ENCODE data around the gene PEAR1. TPM values are rescaled to one million over a fixed set of nuclear protein-coding genes. Genes with fewer than 3 reads are reported as not detected.

The PEAR1 gene
- total RNA-seq, 2 donors from 2014 or later, result 31.0 to 34.9 TPM

DNA sequence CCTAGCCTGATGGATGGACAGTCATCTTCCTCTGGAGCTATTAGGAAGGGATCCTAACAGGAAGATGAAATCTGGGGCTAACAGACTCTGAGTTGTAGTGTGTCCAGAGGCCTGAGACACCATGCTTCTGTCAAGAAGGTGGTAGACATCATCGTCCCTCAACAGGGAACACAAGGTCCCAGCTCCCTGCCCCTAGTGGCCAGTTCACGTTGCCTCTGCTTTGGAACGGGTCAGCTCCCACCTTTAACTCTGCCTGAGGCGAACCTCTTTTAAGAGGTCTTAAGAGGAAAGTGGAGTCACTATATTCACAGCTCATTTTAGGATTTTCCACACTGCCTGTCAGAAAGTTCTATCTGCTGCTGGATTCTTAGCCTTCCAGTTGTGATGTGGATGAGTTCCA, 55.2 kb downstream of the PEAR1 start:
- ATAC-seq (ENCODE audit: insufficient number of reproducible peaks, low FRiP score, low read depth) (no peak), DNase-seq (ENCODE audit: low spot score) (no peak)
- Histone ChIP-seq H3K27me3 (replicated peaks; ENCODE audit: insufficient read depth) (no peaks in the 10 kb centered on the region), H3K9me3 (no peaks in the 10 kb centered on the region), H3K4me1 (ENCODE audit: control insufficient read depth in 1 of 2, low read depth in 2 of 2) (no peaks in the 10 kb centered on the region), H3K36me3 (peaks cover 85% of the 10 kb centered on the region), H3K4me3 (no peak overlapping the region), H3K27ac (no peak overlapping the region)
- TF ChIP-seq, protein P1, sequence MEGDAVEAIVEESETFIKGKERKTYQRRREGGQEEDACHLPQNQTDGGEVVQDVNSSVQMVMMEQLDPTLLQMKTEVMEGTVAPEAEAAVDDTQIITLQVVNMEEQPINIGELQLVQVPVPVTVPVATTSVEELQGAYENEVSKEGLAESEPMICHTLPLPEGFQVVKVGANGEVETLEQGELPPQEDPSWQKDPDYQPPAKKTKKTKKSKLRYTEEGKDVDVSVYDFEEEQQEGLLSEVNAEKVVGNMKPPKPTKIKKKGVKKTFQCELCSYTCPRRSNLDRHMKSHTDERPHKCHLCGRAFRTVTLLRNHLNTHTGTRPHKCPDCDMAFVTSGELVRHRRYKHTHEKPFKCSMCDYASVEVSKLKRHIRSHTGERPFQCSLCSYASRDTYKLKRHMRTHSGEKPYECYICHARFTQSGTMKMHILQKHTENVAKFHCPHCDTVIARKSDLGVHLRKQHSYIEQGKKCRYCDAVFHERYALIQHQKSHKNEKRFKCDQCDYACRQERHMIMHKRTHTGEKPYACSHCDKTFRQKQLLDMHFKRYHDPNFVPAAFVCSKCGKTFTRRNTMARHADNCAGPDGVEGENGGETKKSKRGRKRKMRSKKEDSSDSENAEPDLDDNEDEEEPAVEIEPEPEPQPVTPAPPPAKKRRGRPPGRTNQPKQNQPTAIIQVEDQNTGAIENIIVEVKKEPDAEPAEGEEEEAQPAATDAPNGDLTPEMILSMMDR (IDR thresholded peaks at IDR 0.05), result no peak

DNA sequence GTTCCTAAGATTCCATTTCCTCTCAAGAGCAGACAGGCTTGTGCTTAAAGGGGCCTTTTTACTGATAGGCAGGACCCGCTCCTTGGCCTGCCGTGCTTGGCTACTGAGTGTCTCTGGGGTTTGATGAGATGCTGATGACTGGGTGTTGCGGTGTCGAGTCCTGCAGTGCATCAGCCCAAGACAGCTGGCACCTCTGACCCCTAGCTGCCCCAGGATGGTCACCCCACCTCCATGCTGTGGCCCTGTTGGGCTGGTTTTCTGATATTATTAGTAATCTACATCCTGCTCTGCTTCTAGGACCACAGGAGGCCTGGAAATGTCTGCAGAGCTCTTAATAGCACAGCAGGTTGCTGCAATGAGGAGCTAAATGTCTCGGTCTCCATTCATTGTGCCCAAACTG, 55.6 kb downstream of the PEAR1 start:
- Histone ChIP-seq H3K9me3 (no peaks in the 10 kb centered on the region), H3K27ac (no peak overlapping the region), H3K4me1 (ENCODE audit: control insufficient read depth in 1 of 2, low read depth in 2 of 2) (no peaks in the 10 kb centered on the region), H3K4me3 (no peak overlapping the region), H3K36me3 (peaks cover 83% of the 10 kb centered on the region), H3K27me3 (replicated peaks; ENCODE audit: insufficient read depth) (no peaks in the 10 kb centered on the region)
- ATAC-seq (ENCODE audit: insufficient number of reproducible peaks, low FRiP score, low read depth) (no peak), DNase-seq (ENCODE audit: low spot score) (no peak)
- TF ChIP-seq, protein P1 (IDR thresholded peaks at IDR 0.05), result no peak

DNA sequence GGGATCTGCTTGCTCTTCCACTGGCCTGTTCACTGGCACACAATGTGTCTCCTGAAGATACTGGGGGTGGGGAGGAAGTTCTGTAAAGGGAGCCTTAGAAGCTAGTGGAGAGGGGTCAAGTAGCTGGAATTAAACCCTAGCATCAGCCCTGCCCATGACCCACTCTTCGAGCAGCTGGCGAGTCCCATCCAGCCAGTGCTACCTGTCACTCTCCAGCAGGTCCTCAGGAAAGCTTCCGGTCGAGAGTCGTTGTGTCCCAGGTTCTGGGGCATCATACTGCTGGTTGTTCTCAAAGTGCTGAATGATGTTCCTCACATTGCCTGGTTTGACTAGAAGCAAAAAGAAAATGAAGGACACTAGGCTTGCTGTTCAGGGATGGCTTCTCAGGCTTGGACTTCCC, 57.9 kb downstream of the PEAR1 start:
- TF ChIP-seq, protein P1 (IDR thresholded peaks at IDR 0.05), result no peak
- no peak for ATAC-seq (ENCODE audit: insufficient number of reproducible peaks, low FRiP score, low read depth)
- Histone ChIP-seq H3K4me3 (no peak overlapping the region), H3K27ac (no peak overlapping the region), H3K4me1 (ENCODE audit: control insufficient read depth in 1 of 2, low read depth in 2 of 2) (no peaks in the 10 kb centered on the region), H3K27me3 (replicated peaks; ENCODE audit: insufficient read depth) (no peaks in the 10 kb centered on the region), H3K36me3 (peaks cover 82% of the 10 kb centered on the region), H3K9me3 (no peaks in the 10 kb centered on the region)
- DNase-seq (ENCODE audit: low spot score), result no peak

DNA sequence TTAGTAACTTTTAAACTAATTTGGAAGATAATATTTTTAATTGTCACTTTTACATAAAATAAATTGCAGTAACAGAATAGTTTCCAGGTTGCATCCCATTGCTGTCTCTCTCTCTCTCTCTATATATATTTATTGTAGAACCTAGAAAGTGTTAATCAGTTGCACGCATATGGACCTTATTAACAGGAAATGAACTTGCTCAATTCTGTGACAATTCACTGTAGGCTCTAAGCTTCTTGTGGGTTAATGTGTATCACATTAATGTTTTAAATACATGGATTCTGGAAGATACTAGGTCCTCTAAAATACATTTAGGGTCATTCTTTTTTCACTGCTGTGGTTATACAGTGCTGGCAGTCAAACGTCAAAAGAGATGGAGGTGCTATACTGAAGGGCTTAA, 60.1 kb downstream of the PEAR1 start:
- no peaks in the 10 kb centered on the region for H3K4me1 ChIP-seq (ENCODE audit: control insufficient read depth in 1 of 2, low read depth in 2 of 2)
- ATAC-seq (ENCODE audit: insufficient number of reproducible peaks, low FRiP score, low read depth), result no peak
- H3K4me3 ChIP-seq, result no peak overlapping the region
- H3K9me3 ChIP-seq, result no peaks in the 10 kb centered on the region
- no peak overlapping the region for H3K27ac ChIP-seq
- peaks cover 76% of the 10 kb centered on the region for H3K36me3 ChIP-seq
- no peak for DNase-seq (ENCODE audit: low spot score)
- H3K27me3 ChIP-seq (replicated peaks; ENCODE audit: insufficient read depth), result no peaks in the 10 kb centered on the region
- TF ChIP-seq, protein P1 (IDR thresholded peaks at IDR 0.05), result no peak

DNA sequence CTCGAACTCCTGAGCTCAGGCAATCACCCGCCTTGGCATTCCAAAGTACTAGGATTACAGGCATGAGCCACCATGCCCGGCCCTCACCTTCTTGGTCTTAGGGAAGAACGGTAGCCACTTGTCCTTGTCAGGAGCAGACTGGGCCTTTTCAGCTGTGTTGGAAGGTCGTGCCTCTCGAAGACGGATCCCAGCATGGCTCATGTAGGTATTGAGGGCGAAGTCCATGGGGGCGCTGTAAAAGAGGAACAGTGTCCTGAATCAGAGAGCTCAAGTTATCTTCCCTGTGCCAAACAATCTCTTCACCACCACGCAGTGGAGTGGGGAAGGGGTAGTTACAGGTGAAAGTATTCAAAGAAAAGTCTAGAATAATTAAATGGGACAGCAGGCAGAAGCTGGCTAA, 62.8 kb downstream of the PEAR1 start:
- no peaks in the 10 kb centered on the region for H3K9me3 ChIP-seq
- ATAC-seq (ENCODE audit: insufficient number of reproducible peaks, low FRiP score, low read depth), result no peak
- H3K27me3 ChIP-seq (replicated peaks; ENCODE audit: insufficient read depth), result no peaks in the 10 kb centered on the region
- H3K27ac ChIP-seq, result no peak overlapping the region
- no peak for DNase-seq (ENCODE audit: low spot score)
- peaks cover 67% of the 10 kb centered on the region for H3K36me3 ChIP-seq
- no peaks in the 10 kb centered on the region for H3K4me1 ChIP-seq (ENCODE audit: control insufficient read depth in 1 of 2, low read depth in 2 of 2)
- TF ChIP-seq, protein P1 (IDR thresholded peaks at IDR 0.05), result no peak
- no peak overlapping the region for H3K4me3 ChIP-seq

All from thoracic aorta (tissue), 2 donors.